IMR-90 (cell line): ENCODE data around the gene PFAS. TPM values are rescaled to one million over a fixed set of nuclear protein-coding genes. Genes with fewer than 3 reads are reported as not detected.
A peak's percentile ranks its signal among the peaks of the same experiment; 100 is the strongest.

Source experiments
- ATAC-seq: fragments of 200-7000 bp; cut with Tn5 transposase; 2 replicates; pipeline ENCODE4 v1.9.1; 2020; ENCODE audit warnings: low read depth, mild to moderate bottlenecking, moderate library complexity
- BruUV-seq: library from RNA; stranded (reverse); fragments of 400-500 nt; replicated peaks from 2 replicates; lab custom pipeline; 2021; lab: Mats Ljungman, UMichigan
- CTCF ChIA-PET: fragments of 300-600 bp; formaldehyde crosslinking; extraction: SDS; loops from one replicate; lab custom pipeline; 2021; ENCODE audit warnings: antibody characterized with exemption; lab: Yijun Ruan, JAX
- POLR2A ChIA-PET: fragments of 300-600 bp; sonication (Branson Sonifier 250); formaldehyde crosslinking; loops from one replicate; lab custom pipeline; 2022; ENCODE audit warnings: antibody characterized with exemption; ENCODE audit not compliant: unreplicated experiment; lab: Charles Lee
- DNase-seq: peaks from one replicate; pipeline ENCODE4 v3.0.0; 2013
- H2AFZ ChIP-seq: replicated peaks from 2 replicates; pipeline ENCODE3; 2013; ENCODE audit warnings: low read length, mild to moderate bottlenecking; ENCODE audit not compliant: poor library complexity
- H2AK5ac ChIP-seq: 2 replicates; pipeline ENCODE4 v1.6.1; 2013; ENCODE audit warnings: low read depth, low read length, inconsistent platforms
- H2AK9ac ChIP-seq: replicated peaks from 2 replicates; pipeline ENCODE3; 2013; ENCODE audit warnings: mild to moderate bottlenecking, low read depth, low read length, moderate library complexity; ENCODE audit not compliant: poor library complexity
- H2BK120ac ChIP-seq: 2 replicates; pipeline ENCODE4 v1.6.1; 2013; ENCODE audit warnings: low read depth, low read length, inconsistent platforms
- H2BK15ac ChIP-seq: 3 replicates; pipeline ENCODE4 v1.6.1; 2013; ENCODE audit warnings: low read depth, low read length, inconsistent platforms
- H2BK20ac ChIP-seq: 2 replicates; pipeline ENCODE4 v1.6.1; 2013; ENCODE audit warnings: low read depth, mild to moderate bottlenecking, inconsistent platforms, low read length, moderate library complexity
- H2BK5ac ChIP-seq: 2 replicates; pipeline ENCODE4 v1.6.1; 2013; ENCODE audit warnings: mild to moderate bottlenecking, low read depth, low read length, inconsistent platforms; ENCODE audit not compliant: poor library complexity, severe bottlenecking
- H3K14ac ChIP-seq: replicated peaks from 2 replicates; pipeline ENCODE4 v1.6.1; 2013; ENCODE audit warnings: low read depth, low read length, inconsistent platforms
- H3K18ac ChIP-seq: 2 replicates; pipeline ENCODE4 v1.6.1; 2013; ENCODE audit warnings: low read depth, low read length, control low read depth
- H3K23ac ChIP-seq: 2 replicates; pipeline ENCODE4 v1.6.1; 2013; ENCODE audit warnings: low read depth, low read length, inconsistent platforms
- H3K27ac ChIP-seq: 2 replicates; pipeline ENCODE4 v1.5.1; 2013; ENCODE audit warnings: mild to moderate bottlenecking, control low read depth, low read length; ENCODE audit not compliant: insufficient read depth
- H3K27me3 ChIP-seq: 2 replicates; pipeline ENCODE4 v1.6.1; 2013; ENCODE audit warnings: low read length; ENCODE audit not compliant: control insufficient read depth, insufficient read depth
- H3K36me3 ChIP-seq: 2 replicates; pipeline ENCODE4 v1.6.1; 2013; ENCODE audit warnings: low read length, mixed read lengths; ENCODE audit not compliant: control insufficient read depth, insufficient read depth
- H3K4ac ChIP-seq: 2 replicates; pipeline ENCODE4 v1.6.1; 2013; ENCODE audit warnings: low read depth, low read length, inconsistent platforms
- H3K4me1 ChIP-seq: 2 replicates; pipeline ENCODE4 v1.6.1; 2013; ENCODE audit warnings: low read length, mixed read lengths; ENCODE audit not compliant: control insufficient read depth, insufficient read depth
- H3K4me2 ChIP-seq: 2 replicates; pipeline ENCODE4 v1.6.1; 2013; ENCODE audit warnings: low read depth, mild to moderate bottlenecking, control low read depth, low read length, moderate library complexity
- H3K4me3 ChIP-seq: 2 replicates; pipeline ENCODE4 v1.5.1; 2013; ENCODE audit warnings: low read depth, mild to moderate bottlenecking, control low read depth, low read length, moderate library complexity; ENCODE audit not compliant: insufficient read depth
- H3K56ac ChIP-seq: 2 replicates; pipeline ENCODE4 v1.6.1; 2013; ENCODE audit warnings: low read length, inconsistent platforms; ENCODE audit not compliant: insufficient read depth; ENCODE audit errors: extremely low read depth
- H3K79me1 ChIP-seq, 2 experiments: 2 replicates each; pipeline ENCODE4 v1.6.1; 2013; ENCODE audit warnings: low read length in 2 of 2, inconsistent platforms in 1 of 2, low read depth in 1 of 2
- H3K9ac ChIP-seq: 2 replicates; pipeline ENCODE4 v1.6.1; 2013; ENCODE audit warnings: low read depth, low read length, control low read depth
- H3K9me1 ChIP-seq: 2 replicates; pipeline ENCODE4 v1.6.1; 2013; ENCODE audit warnings: low read length, inconsistent platforms; ENCODE audit not compliant: insufficient read depth
- H3K9me3 ChIP-seq: 2 replicates; pipeline ENCODE4 v1.6.1; 2013; ENCODE audit warnings: low read length; ENCODE audit not compliant: control insufficient read depth, insufficient read depth
- H4K20me1 ChIP-seq: 2 replicates; pipeline ENCODE4 v1.6.1; 2013; ENCODE audit warnings: low read length, inconsistent platforms; ENCODE audit not compliant: insufficient read depth
- H4K5ac ChIP-seq: 2 replicates; pipeline ENCODE4 v1.6.1; 2013; ENCODE audit warnings: mild to moderate bottlenecking, low read depth, low read length, control low read depth
- H4K8ac ChIP-seq, 2 experiments: 2 replicates each; pipeline ENCODE4 v1.6.1; 2013; ENCODE audit warnings: low read depth in 2 of 2, low read length in 2 of 2, control low read depth in 1 of 2, inconsistent platforms in 1 of 2
- H4K91ac ChIP-seq: 2 replicates; pipeline ENCODE4 v1.6.1; 2013; ENCODE audit warnings: low read depth, low read length, inconsistent platforms; ENCODE audit not compliant: insufficient read depth
- CHD1 ChIP-seq: IDR thresholded peaks from 2 replicates; pipeline ENCODE4 v1.6.1; 2012; ENCODE audit warnings: low read depth, low read length, improper control_type of control experiment
- FOS ChIP-seq: fragments of 150-350 bp; IDR thresholded peaks from 2 replicates; pipeline ENCODE4 v1.6.1; 2016; ENCODE audit warnings: low read depth, low read length
- MAFK ChIP-seq: IDR thresholded peaks from 2 replicates; pipeline ENCODE4 v1.6.1; 2012; ENCODE audit warnings: low read depth, low read length, improper control_type of control experiment
- MAZ ChIP-seq: IDR thresholded peaks from 2 replicates; pipeline ENCODE4 v1.6.1; 2012; ENCODE audit warnings: low read depth, mild to moderate bottlenecking, low read length, improper control_type of control experiment, moderate library complexity, borderline replicate concordance
- NFE2L2 ChIP-seq: fragments of 150-350 bp; IDR thresholded peaks from 2 replicates; pipeline ENCODE4 v1.6.1; 2016; ENCODE audit warnings: low read depth, mild to moderate bottlenecking, low read length
- POLR2A ChIP-seq: IDR thresholded peaks from 2 replicates; pipeline ENCODE4 v1.6.1; 2012; ENCODE audit warnings: mild to moderate bottlenecking, low read depth, low read length
- RAD21 ChIP-seq: IDR thresholded peaks from 2 replicates; pipeline ENCODE4 v1.6.1; 2012; ENCODE audit warnings: low read length, improper control_type of control experiment
- RCOR1 ChIP-seq: IDR thresholded peaks from 2 replicates; pipeline ENCODE4 v1.6.1; 2012; ENCODE audit warnings: mild to moderate bottlenecking, low read length, improper control_type of control experiment; ENCODE audit not compliant: insufficient replicate concordance
- RFX5 ChIP-seq: IDR thresholded peaks from 2 replicates; pipeline ENCODE4 v1.8.0; 2012; ENCODE audit warnings: low read depth, mild to moderate bottlenecking, low read length, moderate library complexity
- SMC3 ChIP-seq: fragments of 150-350 bp; IDR thresholded peaks from 2 replicates; pipeline ENCODE4 v1.6.1; 2016; ENCODE audit warnings: low read depth, mild to moderate bottlenecking, antibody characterized with exemption, low read length, moderate library complexity
- WGBS, 2 experiments: methylation state at CpG; one replicate each; pipeline versions ENCODE4 v1.1.5 to v1.1.7; 2013; ENCODE audit warnings: missing lambda C conversion rate in 2 of 2; ENCODE audit not compliant: insufficient read length in 1 of 2; ENCODE audit errors: extremely low coverage in 2 of 2; 5-methylcytosine and 5-hydroxymethylcytosine counted together
- dilution Hi-C: fragments of 300-500 bp; cut with HindIII; formaldehyde crosslinking; loops from one replicate; pipeline ENCODE4 v1.14.3; 2018; ENCODE audit warnings: low sequenced_read_pairs; ENCODE audit not compliant: unreplicated experiment
- in situ Hi-C: fragments of 300-500 bp; cut with MboI; formaldehyde crosslinking; loops from 3 replicates; pipeline ENCODE4 v1.14.3; 2019; ENCODE audit warnings: low sequenced_read_pairs, inconsistent platforms, mixed read lengths
- intact Hi-C: fragments of 100-400 bp; cut with micrococcal nuclease; formaldehyde crosslinking; loops from 2 replicates; pipeline ENCODE4 v1.10.0; 2022
- polyA plus RNA-seq, 3 experiments: library from polyadenylated mRNA; depleted of rRNA; stranded (reverse); fragments of >200 nt; gene quantifications; 2 replicates each; pipeline ENCODE4 v1.2.3, GENCODE V29; 2012; ENCODE audit warnings: low replicate concordance in 1 of 3
- total RNA-seq: library from RNA; depleted of rRNA; stranded (reverse); fragments of >200 nt; gene quantifications from 2 replicates; pipeline ENCODE4 v1.2.3, GENCODE V29; 2012
- TF ChIP-seq, protein P1 (sequence below): fragments of 150-350 bp; IDR thresholded peaks from 2 replicates; pipeline ENCODE4 v1.6.1; 2016; ENCODE audit warnings: low read depth, mild to moderate bottlenecking, low read length, moderate library complexity, borderline replicate concordance
- TF ChIP-seq, protein P2 (sequence below): fragments of 150-350 bp; IDR thresholded peaks from 2 replicates; pipeline ENCODE4 v1.6.1; 2017; ENCODE audit warnings: mild to moderate bottlenecking, antibody characterized with exemption, low read length, low read depth

The PFAS gene
- total and polyA plus RNA-seq, 2 of the 4 experiments (the other 2 are of a cell fraction) = 20.7 to 26.2 TPM

DNA sequence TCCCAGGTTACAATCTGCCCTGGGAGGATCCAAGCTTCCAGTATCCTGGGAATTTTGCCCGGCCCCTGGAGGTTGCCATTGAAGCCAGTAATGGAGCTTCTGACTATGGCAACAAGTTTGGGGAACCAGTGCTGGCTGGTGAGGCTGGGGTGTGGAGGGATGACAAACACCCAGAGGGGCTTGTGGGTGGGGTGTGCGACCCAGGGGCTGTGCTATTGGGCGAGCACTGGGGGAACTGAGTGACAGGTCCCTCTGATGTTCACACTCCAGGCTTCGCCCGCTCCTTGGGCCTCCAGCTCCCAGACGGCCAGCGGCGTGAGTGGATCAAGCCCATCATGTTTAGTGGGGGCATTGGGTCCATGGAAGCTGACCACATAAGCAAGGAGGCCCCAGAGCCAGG, 8.7 kb downstream of the PFAS start:
- CTCF ChIA-PET = no interaction called here
- Histone ChIP-seq H2BK20ac (no peak overlapping the region), H4K91ac (no peak overlapping the region), H3K23ac (no peak overlapping the region), H2BK120ac (no peak overlapping the region), H3K4me2 (no peak overlapping the region), H3K4me3 (no peak overlapping the region), H2AFZ (no peak overlapping the region), H2AK5ac (no peak overlapping the region), H4K20me1 (no peaks in the 10 kb centered on the region), H3K4me1 (no peaks in the 10 kb centered on the region), H3K9me1 (no peaks in the 10 kb centered on the region), H3K18ac (no peak overlapping the region), H3K36me3 (peaks cover 30% of the 10 kb centered on the region), H4K8ac (no peak overlapping the region), H3K9ac (no peak overlapping the region), H3K56ac (no peak overlapping the region), H3K14ac (no peak overlapping the region), H3K4ac (no peak overlapping the region), H2AK9ac (peak overlapping the region; percentile 1), H2BK5ac (no peak overlapping the region), H3K9me3 (no peaks in the 10 kb centered on the region), H4K5ac (no peak overlapping the region), H3K79me1 (peaks cover under 1 to 5% of the 10 kb centered on the region in 2 experiments; a peak in 2 of 4 replicates), H3K27ac (no peak overlapping the region), H2BK15ac (no peak overlapping the region), H3K27me3 (no peaks in the 10 kb centered on the region)
- POLR2A ChIA-PET = no interaction called here
- dilution Hi-C loops = no loop called here
- ATAC-seq (no peak), DNase-seq (no peak)
- no peak for TF ChIP-seq CHD1
- no peak for TF ChIP-seq RAD21
- TF ChIP-seq SMC3 = no peak
- TF ChIP-seq NFE2L2 = no peak
- no peak for TF ChIP-seq RCOR1
- TF ChIP-seq FOS = no peak
- TF ChIP-seq RFX5 = no peak
- TF ChIP-seq POLR2A = no peak
- TF ChIP-seq MAZ = no peak
- TF ChIP-seq, protein P1, sequence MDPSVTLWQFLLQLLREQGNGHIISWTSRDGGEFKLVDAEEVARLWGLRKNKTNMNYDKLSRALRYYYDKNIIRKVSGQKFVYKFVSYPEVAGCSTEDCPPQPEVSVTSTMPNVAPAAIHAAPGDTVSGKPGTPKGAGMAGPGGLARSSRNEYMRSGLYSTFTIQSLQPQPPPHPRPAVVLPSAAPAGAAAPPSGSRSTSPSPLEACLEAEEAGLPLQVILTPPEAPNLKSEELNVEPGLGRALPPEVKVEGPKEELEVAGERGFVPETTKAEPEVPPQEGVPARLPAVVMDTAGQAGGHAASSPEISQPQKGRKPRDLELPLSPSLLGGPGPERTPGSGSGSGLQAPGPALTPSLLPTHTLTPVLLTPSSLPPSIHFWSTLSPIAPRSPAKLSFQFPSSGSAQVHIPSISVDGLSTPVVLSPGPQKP = no peak
- TF ChIP-seq MAFK = no peak
- TF ChIP-seq, protein P2, sequence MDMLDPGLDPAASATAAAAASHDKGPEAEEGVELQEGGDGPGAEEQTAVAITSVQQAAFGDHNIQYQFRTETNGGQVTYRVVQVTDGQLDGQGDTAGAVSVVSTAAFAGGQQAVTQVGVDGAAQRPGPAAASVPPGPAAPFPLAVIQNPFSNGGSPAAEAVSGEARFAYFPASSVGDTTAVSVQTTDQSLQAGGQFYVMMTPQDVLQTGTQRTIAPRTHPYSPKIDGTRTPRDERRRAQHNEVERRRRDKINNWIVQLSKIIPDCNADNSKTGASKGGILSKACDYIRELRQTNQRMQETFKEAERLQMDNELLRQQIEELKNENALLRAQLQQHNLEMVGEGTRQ = no peak
- WGBS, 2 experiments = 96% methylated on average over 6 of the region's 8 CpGs; no CpG with 5 or more reads in 1 of the 2 experiments
- intact Hi-C loops = no loop called here
- in situ Hi-C loops = no loop called here
- no TSS peak for BruUV-seq
